Astrocyte (in vitro differentiated cells and primary cell): ENCODE results near the gene METTL2B. TPM values are rescaled to one million over a fixed set of nuclear protein-coding genes. Genes with fewer than 3 reads are reported as not detected.
"Not testable (repeated sequence)": the region's sequence is repeated elsewhere in the genome, so short reads cannot be mapped to it uniquely, and the experiment has no call there.

Experiments used
- DNase-seq: peaks from one replicate; pipeline ENCODE4 v3.0.0-alpha.2; 2010; ENCODE audit warnings: low read depth
- FAIRE-seq: peaks from 2 replicates; lab custom pipeline; 2011; peaks lifted over from hg19 to GRCh38; lab: Jason Lieb, UNC
- H2AFZ ChIP-seq: 2 replicates; pipeline ENCODE4 v1.6.0; 2012; ENCODE audit warnings: low read depth, low read length, inconsistent platforms
- H3K27ac ChIP-seq: 2 replicates; pipeline ENCODE4 v1.5.1; 2011; ENCODE audit warnings: low read depth, low read length, inconsistent platforms
- H3K27me3 ChIP-seq: 2 replicates; pipeline ENCODE4 v1.6.0; 2011; ENCODE audit warnings: low read length, inconsistent platforms; ENCODE audit not compliant: insufficient read depth
- H3K36me3 ChIP-seq: 2 replicates; pipeline ENCODE4 v1.5.1; 2011; ENCODE audit warnings: low read length, inconsistent platforms; ENCODE audit not compliant: insufficient read depth
- H3K4me1 ChIP-seq: 2 replicates; pipeline ENCODE4 v1.5.1; 2011; ENCODE audit warnings: low read length, inconsistent platforms; ENCODE audit not compliant: insufficient read depth
- H3K4me2 ChIP-seq: 2 replicates; pipeline ENCODE4 v1.6.0; 2012; ENCODE audit warnings: low read length, inconsistent platforms
- H3K4me3 ChIP-seq: 2 replicates; pipeline ENCODE4 v1.5.1; 2011; ENCODE audit warnings: low read depth, mild to moderate bottlenecking, low read length, inconsistent platforms; ENCODE audit not compliant: insufficient read depth
- H3K79me2 ChIP-seq: 2 replicates; pipeline ENCODE4 v1.6.0; 2012; ENCODE audit warnings: mild to moderate bottlenecking, low read length, inconsistent platforms; ENCODE audit not compliant: insufficient read depth
- H3K9ac ChIP-seq: 2 replicates; pipeline ENCODE4 v1.6.0; 2012; ENCODE audit warnings: mild to moderate bottlenecking, low read length, inconsistent platforms
- H3K9me3 ChIP-seq: 2 replicates; pipeline ENCODE4 v1.5.1; 2012; ENCODE audit warnings: low read depth, mild to moderate bottlenecking, low read length, inconsistent platforms; ENCODE audit not compliant: insufficient read depth
- H4K20me1 ChIP-seq: 2 replicates; pipeline ENCODE4 v1.6.0; 2012; ENCODE audit warnings: low read length, inconsistent platforms; ENCODE audit not compliant: insufficient read depth
- H3K27ac Mint-ChIP-seq: one replicate; pipeline ENCODE4 v1.8.0; 2021; ENCODE audit warnings: mild to moderate bottlenecking, mixed read lengths; ENCODE audit not compliant: unreplicated experiment
- H3K27me3 Mint-ChIP-seq: one replicate; pipeline ENCODE4 v1.8.0; 2021; ENCODE audit warnings: low read depth, mixed read lengths; ENCODE audit not compliant: unreplicated experiment
- H3K36me3 Mint-ChIP-seq: one replicate; pipeline ENCODE4 v1.8.0; 2021; ENCODE audit warnings: low read depth, mixed read lengths; ENCODE audit not compliant: unreplicated experiment
- H3K4me1 Mint-ChIP-seq: one replicate; pipeline ENCODE4 v1.8.0; 2021; ENCODE audit warnings: low read depth, mixed read lengths; ENCODE audit not compliant: unreplicated experiment
- H3K4me3 Mint-ChIP-seq: one replicate; pipeline ENCODE4 v1.8.0; 2021; ENCODE audit warnings: mild to moderate bottlenecking, moderate library complexity, mixed read lengths; ENCODE audit not compliant: unreplicated experiment
- H3K9me3 Mint-ChIP-seq: one replicate; pipeline ENCODE4 v1.8.0; 2021; ENCODE audit warnings: mild to moderate bottlenecking, mixed read lengths; ENCODE audit not compliant: unreplicated experiment
- CTCF ChIP-seq: IDR thresholded peaks from 2 replicates; pipeline ENCODE4 v1.5.1; 2011; ENCODE audit warnings: low read depth, mild to moderate bottlenecking, inconsistent platforms, low read length, moderate library complexity; ENCODE audit not compliant: insufficient read depth
- EZH2 ChIP-seq: IDR thresholded peaks from 2 replicates; pipeline ENCODE4 v1.6.1; 2012; ENCODE audit warnings: mild to moderate bottlenecking, low read length, inconsistent platforms; ENCODE audit not compliant: insufficient read depth
- total RNA-seq: library from RNA; stranded (reverse); gene quantifications from 2 replicates; pipeline ENCODE4 v1.2.1, GENCODE V29; 2021

METTL2B gene
- total RNA-seq, 1 donor from 2014 or later = 30.8 TPM

- not testable (repeated sequence) for DNase-seq, H3K9me3 Mint-ChIP-seq, H3K9me3 ChIP-seq, H3K27me3 ChIP-seq, H3K27me3 Mint-ChIP-seq, H3K36me3 Mint-ChIP-seq, H4K20me1 ChIP-seq, H3K4me1 ChIP-seq, FAIRE-seq, H3K36me3 ChIP-seq
- H3K9ac ChIP-seq = peak overlapping the region; percentile 91
- H3K27ac ChIP-seq = peak overlapping the region; percentile 76
- H3K4me3 ChIP-seq = peak overlapping the region; percentile 81
- peak overlapping the region; percentile 98 for H3K27ac Mint-ChIP-seq
- peak overlapping the region; percentile 67 for H2AFZ ChIP-seq
- peak overlapping the region; percentile 98 for H3K4me3 Mint-ChIP-seq
- H3K4me2 ChIP-seq = peak overlapping the region; percentile 88
- peaks cover 32% of the 10 kb centered on the region for H3K79me2 ChIP-seq
- H3K4me1 Mint-ChIP-seq = peaks cover 12% of the 10 kb centered on the region
Observed at GRCh38 chr7:128477336-128477690, 765 bp downstream of the METTL2B start.

DNA sequence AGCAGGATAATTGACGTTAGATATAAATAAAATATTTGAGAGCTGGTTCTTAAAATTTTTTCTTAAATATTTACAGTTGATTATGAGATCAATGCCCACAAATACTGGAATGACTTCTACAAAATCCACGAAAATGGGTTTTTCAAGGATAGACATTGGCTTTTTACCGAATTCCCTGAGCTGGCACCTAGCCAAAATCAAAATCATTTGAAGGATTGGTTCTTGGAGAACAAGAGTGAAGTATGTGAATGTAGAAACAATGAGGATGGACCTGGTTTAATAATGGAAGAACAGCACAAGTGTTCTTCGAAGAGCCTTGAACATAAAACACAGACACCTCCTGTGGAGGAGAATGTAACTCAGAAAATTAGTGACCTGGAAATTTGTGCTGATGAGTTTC lies 2.5 kb downstream of the METTL2B start:
- H3K4me2 ChIP-seq = peak overlapping the region; percentile 88
- peaks cover 32% of the 10 kb centered on the region for H3K79me2 ChIP-seq
- H3K4me3 Mint-ChIP-seq, H3K9me3 ChIP-seq, H3K4me3 ChIP-seq, H3K27ac Mint-ChIP-seq, H3K4me1 ChIP-seq, FAIRE-seq, H3K36me3 Mint-ChIP-seq, H2AFZ ChIP-seq, DNase-seq, H3K27me3 ChIP-seq, H3K27me3 Mint-ChIP-seq, H4K20me1 ChIP-seq, H3K9me3 Mint-ChIP-seq, H3K27ac ChIP-seq, H3K9ac ChIP-seq, H3K36me3 ChIP-seq: not testable (repeated sequence)
- peaks cover 12% of the 10 kb centered on the region for H3K4me1 Mint-ChIP-seq

DNA sequence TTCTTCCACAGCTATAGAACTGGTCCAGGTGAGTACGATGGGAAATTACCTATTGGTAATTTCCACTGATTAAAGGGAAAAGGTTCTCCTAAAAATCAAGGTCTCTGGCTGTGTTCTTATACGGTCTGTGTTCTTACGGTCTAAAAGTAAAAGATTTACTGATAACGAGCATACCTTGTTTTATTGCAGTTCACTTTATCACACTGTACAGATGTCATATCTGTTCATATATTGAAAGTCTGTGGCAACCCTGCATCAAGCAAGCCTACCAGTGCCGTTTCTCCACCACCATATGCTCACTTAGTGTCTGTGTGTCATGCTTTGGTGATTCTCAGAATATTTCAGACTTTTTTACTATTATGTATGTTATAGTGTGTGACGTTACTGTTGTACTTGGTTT lies 11.6 kb downstream of the METTL2B start:
- not testable (repeated sequence) for H3K4me1 Mint-ChIP-seq, FAIRE-seq, H3K4me3 ChIP-seq, H3K4me2 ChIP-seq, H4K20me1 ChIP-seq, H3K27ac Mint-ChIP-seq, H3K9me3 Mint-ChIP-seq, DNase-seq, H3K79me2 ChIP-seq, H3K27me3 ChIP-seq, H3K9me3 ChIP-seq, H3K4me1 ChIP-seq, H3K27ac ChIP-seq, H2AFZ ChIP-seq, H3K4me3 Mint-ChIP-seq, H3K36me3 Mint-ChIP-seq, H3K9ac ChIP-seq, H3K27me3 Mint-ChIP-seq, H3K36me3 ChIP-seq

DNA sequence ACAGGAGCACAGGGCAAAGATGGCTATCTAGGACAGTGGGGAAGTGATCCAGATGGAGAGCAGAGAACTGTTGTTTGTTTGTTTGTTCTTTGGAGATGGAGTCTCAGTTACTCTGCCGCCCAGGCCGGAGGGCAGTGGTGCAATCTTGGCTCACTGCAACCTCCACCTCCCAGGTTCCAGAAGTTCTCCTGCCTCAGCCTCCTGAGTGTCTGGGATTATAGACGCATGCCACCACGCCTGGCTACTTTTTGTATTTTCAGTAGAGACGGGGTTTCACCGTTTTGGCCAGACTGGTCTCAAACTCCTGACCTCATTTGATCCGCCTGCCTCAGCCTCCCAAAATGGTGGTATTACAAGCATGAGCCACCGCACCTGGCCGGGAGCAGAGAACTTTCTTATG lies 20.9 kb downstream of the METTL2B start:
- TF ChIP-seq EZH2 (no peak), CTCF (no peak)
- H3K4me2 ChIP-seq = no peak overlapping the region
- Mint-ChIP-seq H3K4me1 (no peaks in the 10 kb centered on the region), H3K4me3 (no peak overlapping the region), H3K27ac (no peak overlapping the region), H3K27me3 (no peaks in the 10 kb centered on the region), H3K36me3 (peaks cover 10% of the 10 kb centered on the region), H3K9me3 (no peaks in the 10 kb centered on the region)
- H3K9me3 ChIP-seq = no peaks in the 10 kb centered on the region
- no peaks in the 10 kb centered on the region for H3K4me1 ChIP-seq
- no peak overlapping the region for H2AFZ ChIP-seq
- no peak for DNase-seq
- no peaks in the 10 kb centered on the region for H3K27me3 ChIP-seq
- no peaks in the 10 kb centered on the region for H4K20me1 ChIP-seq
- no peak overlapping the region for H3K9ac ChIP-seq
- H3K36me3 ChIP-seq = peaks cover 9% of the 10 kb centered on the region
- no peak for FAIRE-seq
- no peak overlapping the region for H3K4me3 ChIP-seq
- no peak overlapping the region for H3K27ac ChIP-seq
- H3K79me2 ChIP-seq = no peaks in the 10 kb centered on the region

DNA sequence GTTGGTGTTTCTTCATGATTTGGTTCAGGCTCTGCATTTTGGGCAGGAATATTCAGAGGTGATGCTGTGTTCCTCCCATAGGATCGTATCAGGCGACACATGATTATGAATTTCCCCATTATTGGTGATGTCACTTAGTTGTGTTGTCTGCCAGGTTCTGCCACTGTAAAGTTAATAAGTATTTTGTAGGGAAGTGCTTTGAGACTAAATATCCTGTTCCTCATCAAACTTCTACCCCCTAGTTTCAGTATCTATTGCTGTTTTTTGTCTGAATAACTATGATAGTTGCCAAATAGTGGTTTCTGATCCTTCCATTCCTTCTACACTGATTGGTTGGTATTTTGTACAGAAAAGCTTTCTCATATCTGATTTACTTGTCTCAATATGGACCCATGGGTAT lies 28.9 kb downstream of the METTL2B start:
- H3K4me3 Mint-ChIP-seq, H3K36me3 Mint-ChIP-seq, H3K9me3 Mint-ChIP-seq, H3K36me3 ChIP-seq, H3K9me3 ChIP-seq, H3K4me2 ChIP-seq, H3K4me3 ChIP-seq, H3K27ac ChIP-seq, FAIRE-seq, H3K79me2 ChIP-seq, H3K4me1 Mint-ChIP-seq, H3K27me3 ChIP-seq, DNase-seq, H3K27me3 Mint-ChIP-seq, H3K4me1 ChIP-seq, H2AFZ ChIP-seq, H4K20me1 ChIP-seq, H3K27ac Mint-ChIP-seq, H3K9ac ChIP-seq: not testable (repeated sequence)
